ENCODE measurements around the gene RHCE. TPM values are rescaled to one million over a fixed set of nuclear protein-coding genes. Genes with fewer than 3 reads are reported as not detected.
"Not testable (repeated sequence)": the region's sequence is repeated elsewhere in the genome, so short reads cannot be mapped to it uniquely, and the experiment has no call there.

Gene RHCE
- total RNA-seq, 1 experiment from 2014 or later: 0.10 TPM

DNA sequence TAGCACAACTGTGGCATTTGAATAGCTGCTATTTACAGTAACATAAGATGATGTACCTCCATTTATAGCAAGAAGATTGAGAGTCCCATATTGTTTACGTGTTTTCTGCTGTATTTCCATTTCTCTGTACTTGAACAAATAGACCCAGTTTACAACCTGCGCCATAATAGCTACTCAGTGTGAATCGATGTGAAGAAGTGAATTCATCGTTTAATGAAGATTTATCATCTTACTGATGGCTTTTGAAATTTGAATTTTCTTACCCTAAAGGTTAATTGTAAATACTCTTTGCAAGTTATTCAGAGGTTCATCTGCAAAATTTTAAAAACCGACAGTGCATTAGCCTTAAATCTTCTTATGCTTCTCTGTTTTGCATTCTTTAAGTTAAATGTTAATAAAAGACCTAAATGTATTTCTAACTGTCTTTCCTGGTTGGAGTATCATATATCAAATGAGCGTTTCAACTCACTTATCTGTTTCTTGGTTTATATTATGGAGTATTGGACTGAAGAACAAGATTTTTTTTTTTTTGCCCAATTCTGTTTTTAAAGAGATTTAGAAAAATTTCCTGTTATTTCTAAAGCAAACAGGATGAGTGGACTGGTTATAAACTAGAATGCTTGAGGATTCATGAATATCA lies 12.2 kb upstream of the RHCE start:
- no peak for DNase-seq (ENCODE audit: low spot score)

DNA sequence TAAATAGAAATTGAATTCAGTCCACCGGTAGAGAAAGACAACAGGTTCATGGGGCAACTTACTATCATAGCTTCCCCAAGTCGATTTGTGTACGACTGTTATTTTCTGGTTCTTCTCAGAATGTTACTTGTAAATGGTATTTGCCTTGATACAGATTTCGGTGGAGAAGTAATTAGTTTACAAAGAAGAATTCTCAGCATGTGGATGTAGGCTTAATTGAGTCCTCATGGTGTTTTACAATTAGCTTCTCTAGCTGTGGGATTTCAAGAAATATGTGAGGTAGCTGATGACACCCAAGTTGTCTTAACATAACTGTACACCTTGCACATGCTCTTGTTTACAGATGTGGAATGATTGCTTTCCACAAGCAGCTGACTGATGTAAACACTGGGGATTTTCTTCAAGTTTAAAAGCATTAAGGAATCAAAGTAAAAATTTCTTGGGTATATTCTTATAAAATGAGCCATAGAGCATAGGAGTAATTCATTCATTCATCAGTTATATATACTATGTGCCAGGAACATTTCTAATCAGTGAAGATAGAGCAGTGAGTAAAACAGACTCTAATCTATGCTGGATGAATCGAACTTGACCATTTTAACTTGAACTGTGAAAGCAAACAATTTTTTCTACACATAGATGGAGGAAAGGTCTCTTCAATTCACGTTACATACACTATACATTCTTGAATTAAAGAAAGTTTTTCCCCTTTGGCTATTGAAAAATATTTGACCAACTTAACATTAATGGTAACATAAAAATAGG lies 11.5 kb upstream of the RHCE start:
- DNase-seq (ENCODE audit: low spot score): no peak

DNA sequence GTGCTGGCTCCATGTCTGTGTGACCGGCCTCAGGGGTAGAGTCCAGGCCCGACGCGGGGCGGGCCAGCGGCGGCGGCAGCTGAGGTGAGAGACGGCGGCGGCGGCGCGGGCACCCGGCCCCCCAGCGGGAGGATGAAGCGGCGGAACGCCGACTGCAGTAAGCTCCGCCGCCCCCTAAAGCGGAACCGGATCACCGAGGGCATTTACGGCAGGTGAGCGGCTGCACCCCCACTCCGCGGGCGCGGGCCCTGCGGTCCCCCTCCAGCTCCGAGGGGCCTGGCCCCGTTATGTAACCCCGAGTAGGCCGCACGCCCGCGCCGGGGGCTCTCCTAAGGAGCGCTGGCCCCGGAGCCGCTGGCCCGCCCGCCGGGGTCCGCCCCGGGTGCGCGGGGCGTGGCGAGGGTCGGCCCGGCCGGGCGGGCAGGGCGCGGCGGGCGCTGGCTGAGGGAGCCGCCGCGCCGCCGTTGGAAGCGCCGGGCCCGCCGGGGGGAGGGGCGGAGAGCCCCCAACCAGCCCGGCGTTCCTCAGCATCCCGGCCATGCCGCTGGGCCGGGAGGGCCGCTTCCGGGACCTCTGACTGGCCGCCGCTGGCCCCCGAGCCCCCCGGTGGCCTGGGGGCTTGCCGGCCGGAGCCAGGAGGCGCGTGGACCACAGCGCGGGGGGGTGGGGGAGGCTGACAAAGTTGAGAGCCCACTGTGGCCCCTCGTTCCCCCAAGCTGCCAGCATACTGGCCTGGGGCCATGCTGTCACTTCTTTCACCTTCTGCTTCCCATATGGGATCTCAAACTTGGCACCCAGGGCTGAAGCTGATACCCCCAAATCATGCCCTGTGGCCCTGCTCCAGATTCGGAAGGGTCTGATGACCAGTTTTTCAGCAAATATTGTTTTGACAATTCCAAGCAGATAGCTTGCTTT lies 10.6 kb upstream of the RHCE start:
- no peak for DNase-seq (ENCODE audit: low spot score)

DNA sequence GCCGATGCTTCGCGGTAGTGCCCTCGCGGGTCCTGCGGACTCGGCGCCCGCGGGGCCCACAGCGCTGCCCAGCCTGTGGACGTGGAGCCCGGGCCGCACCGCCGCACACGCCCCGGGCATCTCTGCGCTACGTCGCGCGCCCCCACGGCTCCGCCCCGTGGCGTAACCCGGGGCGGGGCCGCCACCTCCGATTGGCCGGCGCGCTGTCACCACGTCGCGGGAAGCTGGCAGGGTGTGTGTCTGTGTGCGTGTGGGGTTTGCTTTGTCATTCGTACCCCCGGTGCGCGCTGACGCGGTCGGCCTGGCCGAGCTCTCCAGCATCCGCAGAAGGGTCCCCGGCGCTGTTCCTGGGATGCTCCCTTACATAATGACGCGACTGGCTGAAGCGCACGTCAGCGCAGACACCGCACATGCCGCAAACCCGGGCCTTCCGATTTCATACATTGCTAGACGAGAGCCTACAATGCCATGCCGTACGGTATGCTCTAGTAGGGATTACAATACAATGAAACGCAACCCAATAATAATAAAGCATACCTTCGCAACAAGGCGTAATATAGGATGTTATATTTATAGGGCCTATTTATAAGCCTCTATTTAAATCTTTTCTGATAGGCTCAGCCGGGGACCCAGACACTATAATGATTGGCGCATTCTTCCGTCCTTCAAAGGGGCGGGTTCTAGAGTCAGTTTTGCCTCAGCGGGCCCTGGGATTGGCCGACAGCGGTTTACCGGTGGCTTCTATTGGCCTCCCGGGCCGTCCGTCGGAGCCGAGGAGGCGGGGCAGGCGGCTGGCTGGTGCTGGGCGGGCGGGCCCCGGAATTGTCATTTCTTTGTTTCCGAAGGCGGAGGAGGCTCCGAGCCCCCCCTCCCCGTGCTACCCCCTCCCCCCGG lies 9.7 kb upstream of the RHCE start, which contains the start of gene MACO1:
TSS of gene MACO1 (plus strand) at position 825 of the 894 bp plus-strand sequence. CDS start 202 bp downstream, outside the sequence.
- peak; percentile 88 for DNase-seq (ENCODE audit: low spot score)

DNA sequence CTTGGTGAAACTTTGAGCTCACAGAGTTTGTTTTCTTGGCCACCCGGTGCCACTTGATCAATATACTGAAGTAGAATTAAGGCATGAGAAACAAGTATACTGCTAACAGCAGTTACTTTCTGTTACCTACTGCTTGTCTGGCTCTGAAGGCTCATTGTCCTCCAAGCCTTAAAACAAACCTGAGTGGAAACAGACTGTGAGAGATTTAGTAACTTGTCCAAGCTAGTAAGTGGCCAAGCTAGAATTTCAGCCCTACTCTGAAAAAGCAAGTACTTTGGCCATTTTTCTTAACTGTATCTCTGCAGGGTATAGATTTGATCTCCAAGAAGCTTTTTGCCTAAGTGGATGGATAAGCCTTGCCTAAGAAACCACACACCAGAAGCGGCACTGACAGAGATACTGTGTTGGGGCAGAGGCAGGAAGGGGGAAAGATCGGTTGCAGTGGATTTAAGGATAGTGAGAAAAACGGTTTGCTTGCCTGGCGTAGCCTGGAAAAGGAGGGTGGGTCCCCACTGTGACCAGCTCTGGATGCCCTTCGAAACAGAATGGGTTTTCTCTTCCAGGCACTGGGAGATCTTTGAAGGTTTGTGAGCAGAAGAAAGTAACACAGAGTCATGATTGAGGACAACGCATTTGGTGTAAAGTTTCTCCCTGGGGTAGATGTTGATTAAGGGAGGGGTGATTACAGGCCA lies 8.0 kb upstream of the RHCE start:
- DNase-seq (ENCODE audit: low spot score): no peak

DNA sequence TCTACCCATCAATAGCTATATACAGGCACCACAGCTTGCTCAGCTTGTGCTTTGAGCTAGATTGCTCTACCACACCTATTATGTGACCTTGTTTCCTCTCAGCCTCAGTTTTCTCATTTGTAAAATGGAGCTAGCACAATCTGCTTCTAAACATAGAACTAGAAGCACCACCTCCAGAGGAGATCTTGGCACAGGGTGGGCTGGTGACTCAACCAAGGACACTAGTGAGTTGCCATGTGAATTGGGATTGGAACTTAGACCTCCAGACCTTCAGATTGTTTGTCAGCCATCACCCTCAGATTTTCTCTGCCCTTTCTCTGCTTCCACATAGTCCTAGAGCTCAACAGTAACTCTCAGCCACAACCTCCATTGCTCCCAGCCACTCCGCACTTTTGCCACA lies 7.1 kb upstream of the RHCE start:
- DNase-seq (ENCODE audit: low spot score): no peak

DNA sequence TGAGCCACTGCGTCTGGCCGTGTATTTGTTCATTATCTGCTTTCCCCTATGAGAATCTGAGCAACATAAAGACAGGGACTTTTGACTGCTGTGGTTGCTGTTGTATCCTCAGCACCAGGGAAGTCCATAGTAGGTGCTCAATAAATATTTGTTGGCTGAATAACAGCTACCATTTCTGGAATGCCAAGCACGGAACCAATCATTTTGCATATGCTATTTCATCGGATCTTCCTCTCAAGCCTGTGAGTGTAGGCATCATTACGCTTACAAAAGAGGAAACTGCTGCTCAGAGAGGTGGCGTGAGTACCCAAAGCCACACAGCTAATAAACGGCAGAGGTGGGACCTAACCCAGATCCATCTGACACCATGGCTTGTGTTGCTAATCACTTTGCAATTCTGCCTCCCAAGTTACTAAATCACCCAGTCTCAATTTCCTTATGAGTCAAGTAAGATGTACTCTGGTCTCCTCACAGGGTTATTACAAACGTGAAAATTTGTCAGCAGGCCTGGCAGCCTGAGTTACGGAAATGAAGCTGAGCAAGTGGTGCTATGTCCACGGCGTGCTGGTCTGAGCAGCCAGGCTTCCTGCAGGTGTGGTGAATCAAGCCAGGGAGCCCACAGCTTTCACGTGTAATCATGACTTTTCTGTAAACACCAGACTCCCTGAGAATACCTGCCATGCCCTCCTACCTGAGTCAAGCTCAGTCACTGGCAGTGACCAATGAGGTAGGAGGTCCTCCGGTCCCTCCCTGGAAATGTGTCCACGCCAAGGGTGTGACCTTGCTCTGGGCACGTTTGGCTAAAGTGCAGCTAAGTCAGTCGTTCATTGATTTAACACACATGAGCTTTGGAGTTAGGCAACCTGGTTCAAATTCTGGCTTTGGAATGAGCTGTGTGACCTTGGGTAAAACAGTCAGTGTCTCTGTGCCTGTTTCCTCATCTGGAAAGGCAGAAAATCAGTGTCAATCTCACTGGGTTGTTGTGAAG lies 4.8 kb upstream of the RHCE start:
- DNase-seq (ENCODE audit: low spot score): no peak

DNA sequence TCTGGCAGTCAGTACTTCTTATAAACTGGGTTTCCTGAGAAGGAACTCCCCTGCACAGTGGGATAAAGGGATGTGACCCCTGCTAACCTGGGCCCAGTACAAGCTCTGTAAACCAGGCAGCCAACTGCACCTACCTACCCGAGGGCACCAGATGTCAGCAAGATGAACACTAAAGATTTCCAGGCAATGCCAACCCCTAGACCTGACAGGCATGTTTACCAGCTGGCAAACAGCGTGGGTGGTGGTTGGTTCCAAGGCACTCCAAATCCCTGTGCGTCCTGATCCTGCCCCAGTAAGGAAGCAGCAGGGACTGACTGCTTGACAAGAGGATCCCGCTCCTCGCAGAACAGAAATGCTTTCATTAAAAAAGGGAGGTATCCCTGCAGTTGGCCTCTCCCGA lies 2.6 kb upstream of the RHCE start:
- DNase-seq (ENCODE audit: low spot score): not testable (repeated sequence)

DNA sequence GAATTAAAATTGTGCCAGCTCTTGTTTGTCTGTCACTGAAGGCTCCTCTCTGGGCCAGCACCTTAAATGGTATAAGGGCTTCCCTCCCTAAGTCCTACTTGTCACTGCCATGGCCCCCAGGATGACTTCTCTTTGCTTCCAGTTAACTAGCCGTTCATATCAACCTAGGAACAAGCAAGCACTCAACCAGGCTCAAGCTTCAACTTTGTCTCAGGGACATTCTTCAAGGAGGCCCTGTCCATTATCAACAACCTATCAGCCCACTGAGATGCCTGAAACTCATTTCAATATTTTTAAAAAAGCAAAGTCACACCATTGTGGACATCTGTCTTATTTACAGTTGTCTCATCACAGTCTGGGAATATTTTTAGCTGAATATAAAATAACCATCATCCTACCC lies 1.3 kb downstream of the RHCE start:
- DNase-seq (ENCODE audit: low spot score): not testable (repeated sequence)

DNA sequence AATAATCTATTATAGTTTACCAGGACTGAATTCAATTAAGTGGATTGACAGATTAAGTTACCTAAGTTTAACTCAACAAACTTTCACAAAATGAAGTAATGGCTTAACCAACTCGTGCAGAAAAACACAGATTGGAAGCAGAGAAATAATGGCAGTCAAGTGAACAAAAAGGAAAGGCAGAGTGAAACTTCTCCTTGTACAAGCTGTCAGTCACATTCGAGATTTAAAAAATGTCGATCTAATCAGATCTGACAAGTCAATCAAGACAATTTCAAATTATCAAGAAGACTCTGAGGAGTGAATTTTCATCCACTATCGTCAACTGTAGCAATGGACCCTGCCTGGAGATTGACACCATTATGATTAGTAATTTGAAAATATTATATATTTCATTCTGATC lies 3.3 kb downstream of the RHCE start:
- DNase-seq (ENCODE audit: low spot score): not testable (repeated sequence)

DNA sequence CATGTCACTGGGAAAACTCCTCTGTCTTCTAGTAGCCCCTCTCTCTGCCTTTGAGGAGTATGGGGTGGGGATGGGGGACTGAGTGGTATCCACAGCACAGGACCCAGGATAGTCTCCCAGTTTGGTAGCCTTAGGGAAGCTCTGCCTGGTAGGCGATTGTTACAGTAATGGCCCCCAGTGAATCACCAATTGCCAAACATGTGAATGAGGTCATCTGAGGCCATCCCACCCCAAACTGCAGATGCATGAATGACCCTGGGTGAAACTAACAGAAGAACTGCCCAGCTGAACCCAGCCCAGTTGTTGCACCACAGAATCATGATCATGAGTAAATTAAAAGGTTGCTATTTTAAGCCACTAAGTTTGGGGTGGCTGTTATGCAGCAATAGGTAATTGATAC lies 6.0 kb downstream of the RHCE start:
- DNase-seq (ENCODE audit: low spot score): not testable (repeated sequence)

DNA sequence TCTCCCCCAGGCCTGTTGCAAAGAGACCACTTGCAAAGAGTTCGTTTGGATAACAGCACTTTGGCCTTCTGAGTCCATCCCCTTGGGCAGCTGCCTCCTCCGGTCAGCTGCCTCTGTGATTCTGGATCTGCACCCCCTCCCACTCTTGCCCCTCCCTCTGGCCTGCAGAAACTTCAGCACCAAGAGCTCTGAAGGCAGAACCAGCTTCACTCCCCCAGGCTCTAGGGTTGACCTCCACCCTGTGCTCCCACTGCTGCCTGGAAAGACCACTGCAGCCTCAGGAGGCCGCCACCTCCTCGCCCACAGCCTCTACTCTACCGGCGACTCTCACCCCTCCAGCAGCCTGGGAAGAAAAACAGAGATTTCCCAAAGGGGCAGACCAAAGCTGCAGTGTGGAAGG lies 6.5 kb downstream of the RHCE start:
- DNase-seq (ENCODE audit: low spot score): not testable (repeated sequence)

DNA sequence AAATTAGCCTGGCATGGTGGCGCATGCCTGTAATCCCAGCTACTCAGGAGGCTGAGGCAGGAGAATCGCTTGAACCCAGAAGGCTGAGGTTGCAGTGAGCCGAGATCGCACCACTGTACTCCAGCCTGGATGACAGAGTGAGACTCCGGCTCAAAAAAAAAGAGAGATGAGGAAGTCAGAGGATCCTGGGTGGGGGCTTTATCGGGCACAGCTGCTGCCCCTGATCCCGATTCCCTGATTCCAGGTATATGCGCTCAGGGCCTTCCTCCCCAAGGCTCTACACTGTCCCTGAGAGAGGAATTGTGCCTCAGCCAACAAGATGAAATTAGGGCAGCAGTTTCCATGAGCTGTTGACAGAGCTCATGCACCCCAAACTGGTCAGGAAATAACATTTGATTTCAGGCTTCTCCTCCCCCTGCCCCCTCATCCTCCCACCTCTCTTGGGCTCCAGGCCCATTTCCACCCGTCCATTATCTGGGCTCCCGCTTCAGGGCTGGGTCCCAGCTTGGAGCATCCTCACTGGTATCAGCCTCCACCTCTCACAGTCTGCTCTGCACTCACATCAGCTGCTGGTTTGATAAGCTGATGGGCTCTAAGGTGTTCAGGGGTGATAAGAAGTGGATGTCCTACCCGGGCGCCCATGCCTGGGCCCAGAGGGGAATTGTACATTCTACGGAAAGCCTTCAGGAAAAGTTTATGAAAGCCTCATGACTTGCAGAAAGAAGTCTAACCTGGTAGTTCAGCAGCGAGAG lies 7.6 kb downstream of the RHCE start:
- not testable (repeated sequence) for DNase-seq (ENCODE audit: low spot score)

DNA sequence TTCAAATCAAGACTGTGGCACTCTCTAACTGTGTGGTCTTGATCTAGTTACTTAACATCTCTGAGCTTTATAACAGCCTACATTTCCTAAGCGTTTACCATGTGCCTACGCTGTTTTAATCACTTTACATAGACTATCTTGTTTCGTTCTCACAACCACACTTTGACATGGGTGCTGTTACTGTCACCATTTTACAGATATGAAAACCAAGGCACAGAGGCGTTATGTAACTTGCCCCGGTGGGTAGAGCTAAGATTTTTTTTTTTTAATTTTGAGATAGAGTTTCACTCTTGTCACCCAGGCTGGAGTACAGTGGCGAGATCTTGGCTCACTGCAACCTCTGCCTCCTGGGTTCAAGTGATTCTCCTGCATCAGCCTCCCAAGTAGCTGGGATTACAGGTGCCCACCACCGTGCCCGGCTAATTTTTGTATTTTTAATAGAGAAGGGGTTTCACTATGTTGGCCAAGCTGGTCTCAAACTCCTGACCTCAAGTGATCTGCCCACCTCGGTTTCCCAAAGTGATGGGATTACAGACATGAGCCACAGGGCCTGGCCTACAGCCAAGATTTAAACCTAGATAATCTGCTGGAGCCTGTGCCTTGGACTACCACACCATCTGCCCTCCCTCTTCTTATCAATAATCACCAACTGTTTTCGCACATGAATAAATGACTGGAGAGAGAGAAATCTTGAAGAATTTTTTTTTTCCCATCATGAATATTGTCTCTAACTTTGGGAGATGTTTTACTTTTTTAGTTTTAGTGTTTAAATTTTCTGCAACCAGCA lies 10.8 kb downstream of the RHCE start:
- not testable (repeated sequence) for DNase-seq (ENCODE audit: low spot score)

DNA sequence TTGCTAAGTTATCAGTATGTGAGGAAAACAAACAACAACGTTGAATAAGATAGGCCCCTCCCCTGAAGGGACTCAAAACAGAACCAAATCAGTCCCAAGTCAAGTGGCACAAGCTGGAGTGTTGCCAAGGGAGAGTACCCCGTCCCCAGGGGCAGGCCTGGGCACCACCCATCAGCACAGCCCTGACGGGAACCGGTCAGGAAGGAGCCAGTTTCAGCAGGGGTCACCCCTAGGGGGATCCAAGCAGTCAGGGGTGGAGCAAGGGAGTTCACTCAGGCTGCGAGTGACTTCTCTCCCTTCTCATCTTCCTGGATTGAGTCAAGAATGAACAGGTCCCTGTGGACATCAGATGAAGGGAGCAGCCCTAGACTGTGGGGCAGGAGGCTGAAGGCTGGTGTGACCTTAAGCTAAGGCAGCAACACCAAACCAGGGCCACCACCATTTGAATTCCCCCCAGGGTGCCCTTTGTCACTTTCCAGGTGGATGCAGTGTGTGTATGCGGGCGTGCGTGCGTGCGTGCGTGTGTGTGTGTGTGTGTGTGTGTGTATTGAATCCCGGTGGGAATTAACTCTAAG lies 14.8 kb downstream of the RHCE start:
- not testable (repeated sequence) for DNase-seq (ENCODE audit: low spot score)

DNA sequence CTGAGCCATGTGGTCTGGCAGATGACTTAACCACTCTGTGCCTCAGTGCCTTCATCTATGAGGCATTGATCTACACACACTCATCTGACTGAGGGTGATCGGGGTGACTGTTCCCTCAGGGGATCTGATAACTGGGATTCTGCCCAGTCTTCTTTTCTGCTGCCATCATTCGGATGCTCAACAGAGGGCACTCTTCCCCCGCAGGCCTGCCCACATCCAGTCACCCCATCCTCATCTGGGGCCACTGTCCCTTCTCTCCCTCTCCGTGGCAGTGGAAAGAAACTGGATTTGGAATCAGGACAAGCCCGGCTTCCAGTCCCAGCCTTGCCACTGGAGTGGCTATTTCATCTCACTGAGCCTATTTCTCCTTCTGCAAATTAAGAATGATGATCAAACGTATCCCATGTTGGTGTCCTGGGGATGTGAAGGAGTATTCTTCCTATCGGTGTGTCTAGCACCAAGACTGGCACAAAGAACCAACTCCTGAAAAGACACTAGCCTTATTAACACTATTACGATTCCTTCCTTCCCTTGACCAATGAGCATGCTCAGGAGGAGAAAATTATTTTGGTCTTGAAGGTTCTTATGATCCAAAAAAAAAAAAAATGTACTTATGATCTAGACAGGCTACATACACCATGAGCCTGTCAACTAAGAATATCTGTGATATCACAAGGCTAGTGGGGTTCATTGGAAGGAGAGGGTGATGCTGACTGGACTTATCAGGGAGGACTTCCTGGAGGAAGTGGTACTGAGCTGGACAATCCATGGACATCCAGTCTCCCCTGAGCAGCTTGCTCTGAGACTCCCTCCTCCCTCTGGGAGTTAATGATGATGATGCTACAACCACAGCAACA lies 17.4 kb downstream of the RHCE start:
- not testable (repeated sequence) for DNase-seq (ENCODE audit: low spot score)
